ENCODE results near the gene CATSPER3. TPM values are rescaled to one million over a fixed set of nuclear protein-coding genes. Genes with fewer than 3 reads are reported as not detected.

Gene CATSPER3
- total RNA-seq, 1 donor from 2014 or later = 0.33 TPM

DNA sequence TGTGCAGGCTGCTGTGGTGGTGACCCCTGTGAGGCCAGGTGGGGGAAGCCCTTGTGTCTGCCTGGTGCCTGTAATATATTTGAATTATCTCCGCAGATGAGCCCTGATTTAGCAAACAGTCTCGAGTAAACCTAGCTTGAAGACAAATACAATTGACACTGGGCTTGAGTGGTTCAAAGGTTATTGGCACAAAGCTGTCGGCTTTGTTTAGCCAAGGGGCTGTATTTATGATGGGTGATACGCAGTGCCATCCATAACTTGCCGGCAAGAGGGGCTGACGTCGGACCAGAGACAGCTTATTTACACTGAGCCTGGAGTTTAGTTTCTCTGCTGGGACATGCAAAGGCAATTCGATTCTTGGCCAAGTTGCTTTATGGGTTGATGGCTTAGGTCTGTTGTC is 86.3 kb downstream of the CATSPER3 start:
- Mint-ChIP-seq H3K27ac (ENCODE audit: unreplicated experiment) (no peak overlapping the region), H3K36me3 (ENCODE audit: low read depth, unreplicated experiment) (peaks cover 4% of the 10 kb centered on the region)

DNA sequence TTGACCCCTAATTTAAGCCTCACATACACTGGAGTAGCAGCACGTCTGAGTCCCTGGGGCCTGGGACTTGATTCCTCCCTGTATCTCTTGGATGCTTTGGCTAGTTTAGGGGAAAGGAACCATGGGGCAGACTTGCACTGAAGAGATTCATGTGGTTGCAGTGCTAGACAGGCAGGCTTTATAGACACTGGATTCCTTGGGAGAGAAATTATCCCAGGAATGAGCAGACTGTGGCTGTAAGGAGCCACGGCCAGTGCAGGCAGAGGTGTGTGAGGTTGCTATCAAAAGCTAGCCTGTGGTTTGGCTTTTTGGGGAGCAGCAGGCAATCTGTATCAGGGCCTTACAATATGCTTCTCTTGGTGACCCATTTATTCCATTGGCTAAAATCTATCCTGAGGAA is 86.8 kb downstream of the CATSPER3 start:
- Mint-ChIP-seq H3K4me3 (ENCODE audit: unreplicated experiment) (no peak overlapping the region), H3K27ac (ENCODE audit: unreplicated experiment) (no peak overlapping the region), H3K27me3 (ENCODE audit: unreplicated experiment) (peaks cover 21% of the 10 kb centered on the region), H3K4me1 (ENCODE audit: unreplicated experiment) (peaks cover 5% of the 10 kb centered on the region), H3K9me3 (ENCODE audit: unreplicated experiment) (no peaks in the 10 kb centered on the region), H3K36me3 (ENCODE audit: low read depth, unreplicated experiment) (peaks cover 4% of the 10 kb centered on the region)
- DNase-seq (ENCODE audit: low spot score) = no peak
- TF ChIP-seq CTCF (IDR thresholded peaks at IDR 0.05; ENCODE audit: unreplicated experiment) = no peak

More for the DNA sequence above, 86.3 kb downstream of the CATSPER3 start:
- Mint-ChIP-seq H3K27me3 (ENCODE audit: unreplicated experiment) (peaks cover 24% of the 10 kb centered on the region), H3K4me1 (ENCODE audit: unreplicated experiment) (peaks cover 5% of the 10 kb centered on the region), H3K4me3 (ENCODE audit: unreplicated experiment) (no peak overlapping the region), H3K9me3 (ENCODE audit: unreplicated experiment) (no peaks in the 10 kb centered on the region)
- DNase-seq (ENCODE audit: low spot score) = no peak
- no peak for TF ChIP-seq CTCF (IDR thresholded peaks at IDR 0.05; ENCODE audit: unreplicated experiment)

GRCh38 chr5:135055396-135055795 is 87.7 kb downstream of the CATSPER3 start:
- Mint-ChIP-seq H3K27me3 (ENCODE audit: unreplicated experiment) (peaks cover 18% of the 10 kb centered on the region), H3K4me1 (ENCODE audit: unreplicated experiment) (peaks cover 5% of the 10 kb centered on the region), H3K4me3 (ENCODE audit: unreplicated experiment) (no peak overlapping the region), H3K27ac (ENCODE audit: unreplicated experiment) (no peak overlapping the region), H3K36me3 (ENCODE audit: low read depth, unreplicated experiment) (peaks cover 4% of the 10 kb centered on the region), H3K9me3 (ENCODE audit: unreplicated experiment) (no peaks in the 10 kb centered on the region)
- no peak for TF ChIP-seq CTCF (IDR thresholded peaks at IDR 0.05; ENCODE audit: unreplicated experiment)
- DNase-seq (ENCODE audit: low spot score) = no peak

GRCh38 chr5:135056316-135057030 is 88.8 kb downstream of the CATSPER3 start:
- Mint-ChIP-seq H3K4me3 (ENCODE audit: unreplicated experiment) (no peak overlapping the region), H3K9me3 (ENCODE audit: unreplicated experiment) (no peaks in the 10 kb centered on the region), H3K4me1 (ENCODE audit: unreplicated experiment) (no peaks in the 10 kb centered on the region), H3K36me3 (ENCODE audit: low read depth, unreplicated experiment) (no peaks in the 10 kb centered on the region), H3K27ac (ENCODE audit: unreplicated experiment) (no peak overlapping the region), H3K27me3 (ENCODE audit: unreplicated experiment) (peaks cover 13% of the 10 kb centered on the region)
- no peak for DNase-seq (ENCODE audit: low spot score)
- TF ChIP-seq CTCF (IDR thresholded peaks at IDR 0.05; ENCODE audit: unreplicated experiment) = no peak

- Mint-ChIP-seq H3K4me1 (ENCODE audit: unreplicated experiment) (no peaks in the 10 kb centered on the region), H3K4me3 (ENCODE audit: unreplicated experiment) (no peak overlapping the region), H3K27me3 (ENCODE audit: unreplicated experiment) (peaks cover 8% of the 10 kb centered on the region), H3K9me3 (ENCODE audit: unreplicated experiment) (no peaks in the 10 kb centered on the region), H3K36me3 (ENCODE audit: low read depth, unreplicated experiment) (no peaks in the 10 kb centered on the region), H3K27ac (ENCODE audit: unreplicated experiment) (no peak overlapping the region)
- DNase-seq (ENCODE audit: low spot score) = no peak
- TF ChIP-seq CTCF (IDR thresholded peaks at IDR 0.05; ENCODE audit: unreplicated experiment) = no peak
These were observed 89.5 kb downstream of the CATSPER3 start for GRCh38 chr5:135057233-135057632.
